ENCODE data around the gene GPRC5D. TPM values are rescaled to one million over a fixed set of nuclear protein-coding genes. Genes with fewer than 3 reads are reported as not detected.
A peak's percentile ranks its signal among the peaks of the same experiment; 100 is the strongest.

GPRC5D gene
- total RNA-seq, 1 donor: not detected

GRCh38 chr12:12916135-12916944, 35.6 kb downstream of the GPRC5D start:
- peak; percentile 96 for TF ChIP-seq CTCF (IDR thresholded peaks at IDR 0.05; ENCODE audit: insufficient read depth, low read depth, low read length)
- no peak overlapping the region for H3K4me3 ChIP-seq (ENCODE audit: low read depth, low read length)

GRCh38 chr12:12915656-12916055, 36.3 kb downstream of the GPRC5D start:
- no peak for DNase-seq (ENCODE audit: low read depth)
- H3K4me3 ChIP-seq (ENCODE audit: low read depth, low read length): no peak overlapping the region
- TF ChIP-seq CTCF (IDR thresholded peaks at IDR 0.05; ENCODE audit: insufficient read depth, low read depth, low read length): no peak

More at GRCh38 chr12:12916135-12916944, 35.6 kb downstream of the GPRC5D start:
- peak; percentile 82 for DNase-seq (ENCODE audit: low read depth)

- TF ChIP-seq CTCF (IDR thresholded peaks at IDR 0.05; ENCODE audit: insufficient read depth, low read depth, low read length): no peak
- no peak for DNase-seq (ENCODE audit: low read depth)
- no peak overlapping the region for H3K4me3 ChIP-seq (ENCODE audit: low read depth, low read length)
These were observed 39.3 kb downstream of the GPRC5D start for GRCh38 chr12:12912711-12913110.

GRCh38 chr12:12909995-12910420, 42.0 kb downstream of the GPRC5D start:
- no peak for TF ChIP-seq CTCF (IDR thresholded peaks at IDR 0.05; ENCODE audit: insufficient read depth, low read depth, low read length)
- H3K4me3 ChIP-seq (ENCODE audit: low read depth, low read length): no peak overlapping the region
- DNase-seq (ENCODE audit: low read depth): peak; percentile 99

- no peak overlapping the region for H3K4me3 ChIP-seq (ENCODE audit: low read depth, low read length)
- TF ChIP-seq CTCF (IDR thresholded peaks at IDR 0.05; ENCODE audit: insufficient read depth, low read depth, low read length): no peak
- no peak for DNase-seq (ENCODE audit: low read depth)
These were observed 42.6 kb downstream of the GPRC5D start for GRCh38 chr12:12909228-12909994.

- H3K4me3 ChIP-seq (ENCODE audit: low read depth, low read length): no peak overlapping the region
These were observed 43.3 kb downstream of the GPRC5D start for GRCh38 chr12:12908711-12909110.

More at GRCh38 chr12:12908711-12909110, 43.3 kb downstream of the GPRC5D start:
- TF ChIP-seq CTCF (IDR thresholded peaks at IDR 0.05; ENCODE audit: insufficient read depth, low read depth, low read length): no peak
- no peak for DNase-seq (ENCODE audit: low read depth)
